ENCODE data around the gene DLX2. TPM values are rescaled to one million over a fixed set of nuclear protein-coding genes. Genes with fewer than 3 reads are reported as not detected.
"Not testable (repeated sequence)": the region's sequence is repeated elsewhere in the genome, so short reads cannot be mapped to it uniquely, and the experiment has no call there.

The DLX2 gene
- total RNA-seq = 21.1 and 22.6 TPM in 2 replicates
- long read RNA-seq = 0 reads

DNA sequence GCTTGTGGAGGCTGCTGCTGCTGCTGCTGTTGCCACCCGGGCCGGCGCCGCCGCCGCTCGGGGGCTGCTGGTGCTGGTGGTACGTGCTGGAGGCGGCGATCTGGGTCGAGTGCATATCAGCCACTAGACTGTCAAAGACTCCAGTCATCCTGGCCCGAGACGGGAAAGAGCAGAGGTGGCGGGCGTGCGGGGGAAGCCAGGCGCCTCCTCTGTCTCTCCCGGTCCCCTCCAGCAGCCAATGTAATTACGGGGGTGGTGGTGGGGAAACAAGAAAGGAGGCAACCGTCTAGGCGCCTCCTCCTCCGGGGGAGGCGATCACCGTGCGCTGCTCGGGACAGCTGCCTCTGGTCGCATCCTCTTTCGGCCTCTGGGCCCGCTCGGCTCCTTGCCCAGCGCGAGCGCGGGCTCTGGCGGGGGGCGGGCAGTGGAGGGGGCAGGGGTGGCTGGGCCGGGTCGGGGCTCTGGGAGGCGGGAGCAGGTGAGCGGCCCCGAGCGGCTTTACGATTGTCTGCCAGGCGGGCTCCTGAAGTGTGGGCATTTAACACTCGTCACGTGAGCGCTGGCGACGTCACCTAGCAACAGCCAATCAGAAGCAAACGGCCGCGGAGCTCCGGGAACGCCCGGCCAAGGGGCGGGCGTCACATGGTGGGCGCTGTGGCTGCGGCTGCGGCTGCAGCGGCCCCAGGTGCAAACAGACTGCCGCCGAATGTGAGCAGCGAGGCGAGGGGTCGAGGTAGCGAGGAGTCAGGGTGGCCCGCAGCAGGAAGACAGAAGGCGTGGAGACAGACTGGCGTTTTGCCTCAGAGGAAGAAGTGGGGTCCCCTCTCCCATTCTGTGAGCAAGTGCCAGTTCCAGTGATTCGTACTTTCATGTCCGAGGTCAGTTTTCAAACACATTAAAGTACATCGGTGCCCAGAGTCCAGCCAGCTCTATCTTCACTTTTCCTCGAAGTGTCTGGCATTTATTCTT is at the start of gene DLX2:
Gene DLX2 (minus strand): TSS at position 510 of the 969 bp plus-strand sequence. CDS start 362 bp downstream, at position 148.
- TF ChIP-seq, protein P1, sequence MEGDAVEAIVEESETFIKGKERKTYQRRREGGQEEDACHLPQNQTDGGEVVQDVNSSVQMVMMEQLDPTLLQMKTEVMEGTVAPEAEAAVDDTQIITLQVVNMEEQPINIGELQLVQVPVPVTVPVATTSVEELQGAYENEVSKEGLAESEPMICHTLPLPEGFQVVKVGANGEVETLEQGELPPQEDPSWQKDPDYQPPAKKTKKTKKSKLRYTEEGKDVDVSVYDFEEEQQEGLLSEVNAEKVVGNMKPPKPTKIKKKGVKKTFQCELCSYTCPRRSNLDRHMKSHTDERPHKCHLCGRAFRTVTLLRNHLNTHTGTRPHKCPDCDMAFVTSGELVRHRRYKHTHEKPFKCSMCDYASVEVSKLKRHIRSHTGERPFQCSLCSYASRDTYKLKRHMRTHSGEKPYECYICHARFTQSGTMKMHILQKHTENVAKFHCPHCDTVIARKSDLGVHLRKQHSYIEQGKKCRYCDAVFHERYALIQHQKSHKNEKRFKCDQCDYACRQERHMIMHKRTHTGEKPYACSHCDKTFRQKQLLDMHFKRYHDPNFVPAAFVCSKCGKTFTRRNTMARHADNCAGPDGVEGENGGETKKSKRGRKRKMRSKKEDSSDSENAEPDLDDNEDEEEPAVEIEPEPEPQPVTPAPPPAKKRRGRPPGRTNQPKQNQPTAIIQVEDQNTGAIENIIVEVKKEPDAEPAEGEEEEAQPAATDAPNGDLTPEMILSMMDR (conservative IDR thresholded peaks at IDR 0.05) = no peak
- Mint-ChIP-seq H3K27me3 (ENCODE audit: low read depth) (peaks cover 96% of the 10 kb centered on the region), H3K9me3 (no peaks in the 10 kb centered on the region), H3K4me1 (peaks cover 44% of the 10 kb centered on the region), H3K27ac (ENCODE audit: unreplicated experiment) (peak within 1 kb of the TSS; percentile 77), H3K4me3 (peak within 1 kb of the TSS; percentile 90), H3K36me3 (ENCODE audit: low read depth) (peaks cover 4% of the 10 kb centered on the region)
- peak; percentile 85 for DNase-seq (ENCODE audit: low read depth, low spot score)

DNA sequence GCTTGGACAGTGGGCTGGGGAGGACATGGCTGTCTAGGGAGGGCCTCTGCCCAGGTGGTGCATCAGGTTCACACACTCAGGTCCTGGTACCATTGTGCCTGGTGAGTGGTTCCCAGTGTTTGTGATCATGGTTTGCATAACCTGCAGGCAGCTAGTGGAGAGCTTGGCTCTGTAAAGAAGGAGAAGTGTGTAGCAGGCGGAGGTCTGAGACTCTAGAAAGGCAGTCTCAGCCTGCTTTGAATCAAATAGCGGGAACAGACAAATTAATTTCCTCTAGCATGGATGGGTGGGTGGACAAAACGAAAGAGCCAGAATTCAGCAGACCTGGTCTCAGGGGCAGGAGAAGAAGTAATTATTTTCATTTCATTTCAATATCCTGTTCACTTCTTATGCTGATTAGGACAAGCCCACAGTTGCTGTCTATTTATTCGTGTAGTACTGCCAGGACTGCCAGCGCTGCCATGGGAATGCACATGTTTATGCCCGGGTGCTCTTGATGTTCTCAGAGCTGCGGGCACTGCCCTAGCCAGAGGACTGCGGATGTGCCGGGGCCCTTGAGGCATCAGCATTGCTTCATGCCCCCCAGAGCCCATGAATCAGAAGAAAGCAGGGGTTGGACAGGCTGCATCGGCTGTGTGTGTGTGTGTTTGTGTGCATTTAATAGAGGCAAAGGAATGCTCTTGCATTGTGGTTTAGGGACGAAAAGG is 45.4 kb upstream of the DLX2 start:
- no peak overlapping the region for H3K4me3 Mint-ChIP-seq
- no peaks in the 10 kb centered on the region for H3K36me3 Mint-ChIP-seq (ENCODE audit: low read depth)
- peaks cover 5% of the 10 kb centered on the region for H3K4me1 Mint-ChIP-seq
- no peak overlapping the region for H3K27ac Mint-ChIP-seq (ENCODE audit: unreplicated experiment)
- TF ChIP-seq, protein P1 (conservative IDR thresholded peaks at IDR 0.05) = no peak
- DNase-seq (ENCODE audit: low read depth, low spot score) = no peak
- H3K9me3 Mint-ChIP-seq = peaks cover 13% of the 10 kb centered on the region
- peaks cover 4% of the 10 kb centered on the region for H3K27me3 Mint-ChIP-seq (ENCODE audit: low read depth)

GRCh38 chr2:172143817-172144216 is 41.1 kb upstream of the DLX2 start:
- Mint-ChIP-seq H3K27me3 (ENCODE audit: low read depth) (peaks cover 4% of the 10 kb centered on the region), H3K36me3 (ENCODE audit: low read depth) (no peaks in the 10 kb centered on the region), H3K4me3 (no peak overlapping the region), H3K27ac (ENCODE audit: unreplicated experiment) (no peak overlapping the region), H3K4me1 (peaks cover 3% of the 10 kb centered on the region), H3K9me3 (peaks cover 3% of the 10 kb centered on the region)
- TF ChIP-seq, protein P1 (conservative IDR thresholded peaks at IDR 0.05) = no peak
- no peak for DNase-seq (ENCODE audit: low read depth, low spot score)

DNA sequence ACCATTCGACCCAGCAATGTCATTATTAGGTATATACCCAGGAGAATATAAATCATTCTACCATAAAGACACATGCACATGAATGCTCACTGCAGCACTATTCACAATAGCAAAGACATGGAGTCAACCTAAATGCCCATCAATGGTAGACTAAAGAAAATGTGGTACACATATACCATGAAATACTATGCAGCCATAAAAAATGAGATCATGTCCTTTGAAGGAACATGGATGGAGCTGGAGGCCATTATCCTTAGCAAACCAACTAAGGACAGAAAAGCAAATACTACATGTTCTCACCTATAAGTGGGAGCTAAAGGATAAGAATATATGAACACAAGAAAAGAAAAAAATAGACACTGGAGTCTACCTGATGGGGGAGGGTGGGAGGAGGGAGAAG is 36.0 kb upstream of the DLX2 start:
- not testable (repeated sequence) for H3K4me1 Mint-ChIP-seq; H3K9me3 Mint-ChIP-seq; H3K27ac Mint-ChIP-seq (ENCODE audit: unreplicated experiment); H3K36me3 Mint-ChIP-seq (ENCODE audit: low read depth); H3K27me3 Mint-ChIP-seq (ENCODE audit: low read depth); DNase-seq (ENCODE audit: low read depth, low spot score); H3K4me3 Mint-ChIP-seq

DNA sequence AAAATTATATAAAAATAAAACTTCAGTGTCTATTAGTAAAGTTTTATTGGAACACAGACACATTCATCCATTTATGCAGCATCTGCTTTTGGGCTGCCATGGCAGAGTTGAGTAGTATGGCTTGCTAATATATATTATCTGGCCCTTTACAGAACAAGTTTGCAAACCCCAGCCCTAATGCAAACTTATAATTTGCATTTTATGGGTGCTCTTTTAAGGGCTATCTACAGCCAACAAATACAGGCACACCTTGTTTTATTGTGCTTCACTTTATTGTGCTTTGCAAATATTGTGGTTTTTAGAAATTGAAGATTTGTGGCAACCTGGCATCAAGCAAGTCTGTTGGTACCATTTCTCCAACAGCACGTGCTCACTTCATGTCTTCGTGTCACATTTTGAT is 35.2 kb upstream of the DLX2 start:
- Mint-ChIP-seq H3K4me1 (no peaks in the 10 kb centered on the region), H3K27me3 (ENCODE audit: low read depth) (peaks cover 6% of the 10 kb centered on the region), H3K27ac (ENCODE audit: unreplicated experiment) (no peak overlapping the region), H3K36me3 (ENCODE audit: low read depth) (no peaks in the 10 kb centered on the region), H3K9me3 (peaks cover 8% of the 10 kb centered on the region), H3K4me3 (no peak overlapping the region)
- DNase-seq (ENCODE audit: low read depth, low spot score) = no peak
- TF ChIP-seq, protein P1 (conservative IDR thresholded peaks at IDR 0.05) = no peak
